ENCODE data around the gene ASPRV1. TPM values are rescaled to one million over a fixed set of nuclear protein-coding genes. Genes with fewer than 3 reads are reported as not detected.

ASPRV1 gene
- total RNA-seq, 1 experiment from 2014 or later = 0.95 TPM

DNA sequence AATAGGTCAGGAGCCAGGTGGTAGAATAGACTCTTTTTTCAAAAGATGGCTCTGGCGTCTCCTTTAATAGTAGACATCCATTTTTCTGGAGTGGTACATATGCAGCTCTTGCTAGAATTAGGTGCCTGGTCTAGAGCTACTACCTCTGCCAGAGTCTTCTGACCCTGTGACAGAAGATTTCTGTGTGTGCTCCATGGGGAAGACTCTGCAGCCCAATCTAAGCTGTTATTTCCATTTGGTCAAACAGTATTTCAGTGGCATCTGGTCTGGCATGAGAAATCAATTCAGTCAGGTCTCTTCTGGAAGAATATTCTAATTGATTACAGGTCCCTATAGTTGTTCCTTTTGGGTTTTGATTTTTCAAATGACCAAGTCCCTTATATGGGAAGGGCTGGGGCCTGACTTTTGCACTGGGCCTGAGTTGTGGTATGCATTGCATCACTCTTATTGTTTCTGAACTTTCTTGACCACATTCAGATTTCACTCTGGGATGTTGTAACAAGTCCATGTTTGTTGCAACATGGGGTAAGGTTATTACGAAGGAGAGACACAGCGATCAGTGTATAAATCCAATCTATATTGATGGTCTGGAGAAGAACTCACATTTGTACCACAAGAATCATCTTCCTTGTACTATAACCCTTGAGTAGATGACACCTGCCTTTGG, 34.4 kb downstream of the ASPRV1 start:
- H3K36me3 ChIP-seq = no peaks in the 10 kb centered on the region; the same call in 1 of the 2 replicates
- H3K27ac ChIP-seq = no peak overlapping the region
- no peak overlapping the region for H3K4me3 ChIP-seq
- H3K4me1 ChIP-seq = no peaks in the 10 kb centered on the region
- no peak for DNase-seq
- no peaks in the 10 kb centered on the region for H3K9me3 ChIP-seq (replicated peaks)
- no peaks in the 10 kb centered on the region for H3K27me3 ChIP-seq

DNA sequence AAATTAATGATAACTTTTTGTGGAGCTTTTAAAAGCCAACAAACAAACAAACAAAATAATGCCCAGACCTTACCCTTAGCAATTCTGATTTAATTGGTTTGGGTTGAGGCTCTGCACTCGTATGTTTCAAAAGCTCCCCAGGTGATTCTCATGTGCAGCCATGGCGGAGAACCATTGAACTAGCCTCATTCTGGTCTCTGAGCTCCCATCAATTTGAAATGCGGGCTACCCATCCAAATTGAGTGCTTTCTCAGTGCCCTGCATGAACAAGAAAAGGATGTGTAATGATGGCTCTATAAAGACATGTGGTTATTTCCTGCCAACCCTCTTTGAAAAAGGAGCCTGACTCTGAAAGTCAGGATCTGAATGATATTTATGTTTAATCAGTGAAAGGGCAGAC, 38.3 kb downstream of the ASPRV1 start:
- Histone ChIP-seq H3K4me1 (no peaks in the 10 kb centered on the region), H3K27ac (no peak overlapping the region), H3K36me3 (no peaks in the 10 kb centered on the region; the same call in 1 of the 2 replicates), H3K4me3 (no peak overlapping the region), H3K27me3 (no peaks in the 10 kb centered on the region), H3K9me3 (replicated peaks) (no peaks in the 10 kb centered on the region)
- DNase-seq = no peak

DNA sequence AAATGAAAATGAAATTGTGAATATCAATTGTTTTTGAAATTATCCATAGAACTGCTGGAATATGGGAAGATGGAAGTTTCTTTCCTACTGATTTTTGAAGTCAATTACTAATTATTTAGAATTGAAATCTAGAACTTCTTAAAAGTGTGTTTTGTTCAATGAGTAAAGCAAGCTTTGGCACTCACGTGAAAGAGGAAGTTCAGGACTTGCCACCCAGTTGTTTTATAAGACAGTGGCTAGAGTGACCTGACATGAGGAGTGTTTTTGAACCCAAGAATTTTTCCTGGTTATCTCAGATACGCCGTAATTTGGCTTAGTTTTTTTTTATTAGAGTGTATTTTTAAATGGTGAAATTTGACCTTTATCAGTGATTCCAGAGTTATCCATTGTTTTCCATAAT, 43.0 kb downstream of the ASPRV1 start:
- H3K9me3 ChIP-seq (replicated peaks) = no peaks in the 10 kb centered on the region
- 0 out of 2 replicates have a peak, but pooled peaks cover 3% of the 10 kb centered on the region for H3K4me1 ChIP-seq
- H3K27ac ChIP-seq = no peak overlapping the region
- no peaks in the 10 kb centered on the region for H3K36me3 ChIP-seq
- no peaks in the 10 kb centered on the region for H3K27me3 ChIP-seq
- no peak overlapping the region for H3K4me3 ChIP-seq
- DNase-seq = no peak

DNA sequence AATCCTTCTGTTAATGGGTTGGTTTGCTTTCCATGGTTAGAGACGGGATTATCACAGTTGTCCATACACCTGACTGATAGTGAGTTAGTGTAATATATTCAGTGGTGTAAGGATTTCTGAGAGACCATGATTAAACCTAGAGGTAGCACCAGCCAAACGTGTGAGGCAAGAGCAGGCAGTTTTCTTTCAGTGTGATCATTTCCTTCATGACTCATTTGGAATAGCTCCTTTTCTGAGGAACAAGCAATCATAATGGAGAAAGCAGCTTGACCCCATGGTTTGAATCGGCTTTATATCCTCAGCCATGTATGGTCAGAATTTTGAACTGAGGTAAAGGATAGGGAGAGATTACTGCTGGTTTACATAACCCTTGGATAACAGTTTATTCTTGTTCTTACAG, 43.6 kb downstream of the ASPRV1 start:
- Histone ChIP-seq H3K4me1 (0 out of 2 replicates have a peak, but pooled peaks cover 3% of the 10 kb centered on the region), H3K4me3 (no peak overlapping the region), H3K27me3 (no peaks in the 10 kb centered on the region), H3K36me3 (0 out of 2 replicates have a peak, but pooled peaks cover 5% of the 10 kb centered on the region), H3K9me3 (replicated peaks) (no peaks in the 10 kb centered on the region), H3K27ac (no peak overlapping the region)
- no peak for DNase-seq

DNA sequence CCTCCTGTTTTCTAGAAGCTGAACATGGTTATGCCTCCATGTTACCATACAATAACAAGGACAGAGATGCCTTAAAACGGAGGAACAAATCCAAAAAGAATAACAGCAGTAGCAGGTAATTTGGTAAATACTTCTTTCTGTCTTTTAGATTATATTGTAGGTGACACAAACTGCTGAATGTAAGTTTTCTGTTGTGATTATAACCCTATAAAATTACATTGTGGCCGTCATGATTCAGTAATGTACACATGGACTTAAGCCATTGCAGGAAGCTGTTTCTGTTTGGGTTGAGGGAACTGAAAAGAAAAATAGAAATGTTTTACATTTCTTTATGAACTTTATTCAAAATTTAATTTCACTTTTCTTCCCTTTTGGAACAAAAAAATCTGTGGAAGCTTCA, 45.3 kb downstream of the ASPRV1 start:
- 0 out of 2 replicates have a peak, but pooled peaks cover 8% of the 10 kb centered on the region for H3K36me3 ChIP-seq
- DNase-seq = no peak
- H3K4me3 ChIP-seq = peak overlapping the region; percentile 75; the same call in 1 of the 2 replicates
- no peaks in the 10 kb centered on the region for H3K27me3 ChIP-seq
- no peaks in the 10 kb centered on the region for H3K9me3 ChIP-seq (replicated peaks)
- H3K4me1 ChIP-seq = 0 out of 2 replicates have a peak, but pooled peaks cover 3% of the 10 kb centered on the region
- no peak overlapping the region for H3K27ac ChIP-seq

DNA sequence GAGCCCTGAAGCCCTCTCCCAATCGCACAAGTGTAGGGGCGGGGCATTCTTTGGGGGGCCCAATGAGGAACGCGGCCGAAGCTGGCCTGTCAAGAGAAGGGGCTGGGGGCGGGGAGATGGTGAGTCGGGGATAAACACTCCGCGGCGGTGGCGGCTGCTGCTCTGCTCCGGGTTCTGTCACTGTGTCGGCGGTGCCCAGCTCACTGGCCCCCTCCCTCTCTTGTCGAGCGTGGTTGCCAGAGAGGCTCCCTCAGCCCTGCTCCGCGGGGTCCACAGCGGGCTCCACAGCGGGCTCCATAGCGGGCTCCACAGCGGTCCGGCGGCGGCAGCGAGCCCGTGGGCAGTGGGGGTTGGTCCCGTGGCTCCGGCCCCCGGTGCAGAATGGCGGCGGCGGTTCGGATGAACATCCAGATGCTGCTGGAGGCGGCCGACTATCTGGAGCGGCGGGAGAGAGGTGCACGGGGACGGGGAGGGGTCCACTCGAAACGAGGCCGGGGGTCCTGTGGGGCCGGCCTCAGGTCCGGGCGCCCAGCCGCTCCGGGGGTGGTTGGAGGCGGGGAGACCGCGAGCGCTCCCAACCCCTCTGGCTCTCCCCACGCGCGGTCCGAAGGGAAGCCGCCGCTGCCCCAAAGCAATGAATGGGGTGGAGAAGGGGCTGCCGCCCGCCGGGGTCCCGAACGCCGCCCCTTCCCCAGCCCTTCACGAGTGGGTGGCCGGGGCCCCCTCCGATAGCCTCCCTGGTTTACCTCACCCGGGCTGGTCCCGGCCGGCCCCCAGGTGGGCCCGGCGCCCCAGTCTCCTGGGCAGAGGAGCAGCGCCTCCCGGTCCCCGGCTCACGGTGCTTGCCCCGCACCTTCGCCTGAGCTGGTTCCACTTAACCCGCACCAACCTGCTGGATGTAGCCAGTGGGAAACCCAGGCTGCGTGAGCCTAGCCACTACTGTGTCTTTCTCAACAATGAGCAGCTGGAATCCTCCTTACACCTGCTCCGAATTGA, 46.2 kb downstream of the ASPRV1 start, which contains the start of gene MXD1:
Gene MXD1 (plus strand): TSS at position 160 of the 996 bp plus-strand sequence. CDS start 222 bp downstream, at position 382.
- Histone ChIP-seq H3K36me3 (0 out of 2 replicates have a peak, but pooled peaks cover 8% of the 10 kb centered on the region), H3K4me1 (0 out of 2 replicates have a peak, but pooled peaks cover 3% of the 10 kb centered on the region), H3K4me3 (peak within 1 kb of the TSS; percentile 75), H3K27me3 (no peaks in the 10 kb centered on the region), H3K27ac (peak within 1 kb of the TSS; percentile 70), H3K9me3 (replicated peaks) (no peaks in the 10 kb centered on the region)
- peak in 1 of 2 experiments; percentile 28 for DNase-seq

DNA sequence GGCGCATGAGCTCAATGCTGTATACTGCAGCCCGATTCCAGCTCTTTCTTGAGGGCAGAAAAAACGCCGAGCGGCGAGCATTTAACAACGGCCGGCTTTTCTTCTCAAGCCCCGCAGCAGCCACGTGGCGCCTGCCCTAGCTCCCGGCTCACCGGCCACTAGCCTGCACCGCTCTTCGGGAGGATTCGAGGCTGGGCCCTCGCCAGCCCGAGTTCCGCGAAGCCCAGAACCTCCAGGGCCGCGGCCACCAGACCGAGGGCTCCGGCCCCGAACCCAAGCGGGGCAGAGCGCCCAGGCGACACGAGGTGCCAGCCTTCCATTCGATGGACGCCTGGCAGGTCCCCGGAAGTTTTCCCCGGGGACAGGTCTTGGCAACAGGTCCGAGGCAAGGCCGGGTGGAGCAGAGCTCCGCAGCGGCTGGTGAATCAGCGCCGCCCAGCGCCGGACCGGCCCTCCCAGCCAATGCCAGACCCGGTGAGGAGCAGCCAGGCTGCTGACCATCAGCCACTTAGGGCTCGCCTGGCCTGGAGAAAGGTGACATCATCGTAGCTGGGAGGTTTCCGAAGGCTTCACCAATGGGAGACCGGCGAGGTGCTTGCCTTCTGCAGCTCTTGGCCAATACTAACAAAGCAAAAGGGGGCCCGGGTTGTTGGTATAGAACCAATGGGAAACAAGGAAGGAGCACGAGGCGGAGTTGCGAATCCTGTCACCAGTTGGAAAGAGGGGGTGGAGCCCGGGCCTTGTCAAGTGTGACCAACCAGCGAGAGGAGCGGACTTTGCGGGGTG, 47.1 kb downstream of the ASPRV1 start:
- 0 out of 2 replicates have a peak, but pooled peaks cover 10% of the 10 kb centered on the region for H3K36me3 ChIP-seq
- 0 out of 2 replicates have a peak, but pooled peaks cover 3% of the 10 kb centered on the region for H3K4me1 ChIP-seq
- H3K4me3 ChIP-seq = peak overlapping the region; percentile 63
- no peaks in the 10 kb centered on the region for H3K27me3 ChIP-seq
- DNase-seq = peak; percentile 100
- no peaks in the 10 kb centered on the region for H3K9me3 ChIP-seq (replicated peaks)
- peak overlapping the region; percentile 70 for H3K27ac ChIP-seq

DNA sequence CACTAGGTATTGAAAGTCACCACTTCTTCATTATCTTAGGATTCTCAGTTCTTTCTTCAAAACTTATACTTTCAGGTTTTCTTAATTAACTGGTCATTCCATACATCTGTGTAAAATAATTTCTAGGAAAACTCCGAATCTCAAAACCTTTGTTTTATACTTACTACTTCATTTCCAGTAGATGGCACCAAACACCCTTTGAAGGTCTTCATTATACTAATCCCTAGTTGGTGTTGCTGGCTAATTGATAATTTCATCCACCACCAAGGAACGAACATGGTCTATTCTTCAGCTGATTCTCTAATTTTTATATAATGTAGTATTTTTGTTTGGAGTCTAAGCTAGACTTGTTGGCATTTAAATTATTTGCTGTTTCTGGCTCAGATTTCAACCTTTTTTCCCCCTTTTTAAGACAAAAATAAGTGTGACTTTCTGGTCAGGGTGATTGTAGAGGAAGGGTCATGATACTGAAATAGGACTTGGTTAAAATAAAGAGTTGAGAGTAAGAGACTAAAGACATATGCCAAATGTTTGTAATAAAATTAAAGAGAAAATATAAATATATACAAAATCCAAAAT, 49.4 kb downstream of the ASPRV1 start:
- Histone ChIP-seq H3K4me1 (0 out of 2 replicates have a peak, but pooled peaks cover 3% of the 10 kb centered on the region), H3K27me3 (no peaks in the 10 kb centered on the region), H3K4me3 (no peak overlapping the region), H3K9me3 (replicated peaks) (no peaks in the 10 kb centered on the region), H3K36me3 (peaks cover 26% of the 10 kb centered on the region), H3K27ac (no peak overlapping the region)
- peak in 1 of 2 experiments; percentile 70 for DNase-seq

Other genes with a start within 250 kb of the ASPRV1 start
- 2.8 and 4.7 TPM in 2 replicates for gene ANXA4, start 219.5 kb downstream of the ASPRV1 start, total RNA-seq (2014; rRNA removed; shearing (Covaris generic))
- 20.1 and 26.1 TPM in 2 replicates for gene GMCL1, start 132.0 kb downstream of the ASPRV1 start, total RNA-seq (2014; rRNA removed; shearing (Covaris generic))
- 105 and 107 TPM in 2 replicates for gene SNRNP27, start 67.7 kb downstream of the ASPRV1 start, total RNA-seq (2014; rRNA removed; shearing (Covaris generic))
- 5.2 and 5.3 TPM in 2 replicates for gene MXD1, start 46.5 kb downstream of the ASPRV1 start, total RNA-seq (2014; rRNA removed; shearing (Covaris generic))
- 81.6 and 88.4 TPM in 2 replicates for gene PCBP1, start 125.8 kb upstream of the ASPRV1 start, total RNA-seq (2014; rRNA removed; shearing (Covaris generic))
- 16.2 and 16.7 TPM in 2 replicates for gene C2orf42, start 229.4 kb upstream of the ASPRV1 start, total RNA-seq (2014; rRNA removed; shearing (Covaris generic))

All from SJCRH30 (cell line).